HG02798 (cell line): Measurements from ENCODE around the gene EIF5B.
A peak's percentile ranks its signal among the peaks of the same experiment; 100 is the strongest.
"Not testable (repeated sequence)": the region's sequence is repeated elsewhere in the genome, so short reads cannot be mapped to it uniquely, and the experiment has no call there.

Experiments
- ATAC-seq: cut with Tn5 transposase; IDR thresholded peaks from one replicate; pipeline ENCODE4 v1.9.1; 2021; ENCODE audit warnings: mild to moderate bottlenecking; ENCODE audit not compliant: unreplicated experiment, poor library complexity

Gene EIF5B

DNA sequence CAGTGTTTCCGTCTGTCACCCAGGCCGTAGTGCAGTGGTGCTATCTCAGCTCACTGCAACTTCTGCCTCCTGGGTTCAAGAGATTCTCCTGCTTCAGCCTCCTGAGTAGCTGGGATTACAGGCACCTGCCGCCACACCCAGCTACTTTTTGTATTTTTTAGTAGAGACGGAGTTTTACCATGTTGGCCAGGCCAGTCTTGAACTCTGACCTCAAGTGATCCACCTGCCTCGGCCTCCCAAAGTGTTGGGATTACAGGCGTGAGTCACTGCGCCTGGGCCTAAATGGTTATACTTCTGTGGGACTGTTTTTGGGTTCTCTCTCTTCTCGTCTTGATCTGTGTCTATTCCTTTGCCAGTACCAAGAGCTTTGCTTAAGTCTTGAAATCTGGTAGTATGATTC lies 17.6 kb downstream of the EIF5B start:
- ATAC-seq = not testable (repeated sequence)

DNA sequence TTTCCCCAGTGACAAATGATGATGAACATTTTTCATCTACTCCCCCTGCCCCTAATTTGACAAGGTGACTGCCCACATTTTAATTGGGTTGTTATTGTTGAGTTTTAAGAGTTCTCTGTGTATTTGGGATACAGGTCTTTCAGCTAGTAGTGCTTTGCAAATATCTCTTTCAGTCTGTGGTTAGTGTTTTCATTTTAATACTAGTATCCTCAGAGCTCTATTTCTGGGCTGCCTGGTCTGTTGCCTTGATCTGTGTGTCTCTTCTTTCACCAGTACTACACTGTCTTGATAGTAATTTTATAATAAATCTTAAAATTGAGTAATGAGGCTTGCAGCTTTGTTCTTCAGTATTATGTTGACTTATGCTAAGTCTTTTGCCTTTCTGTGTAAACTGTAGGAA lies 19.7 kb downstream of the EIF5B start:
- ATAC-seq = peak; percentile 65

DNA sequence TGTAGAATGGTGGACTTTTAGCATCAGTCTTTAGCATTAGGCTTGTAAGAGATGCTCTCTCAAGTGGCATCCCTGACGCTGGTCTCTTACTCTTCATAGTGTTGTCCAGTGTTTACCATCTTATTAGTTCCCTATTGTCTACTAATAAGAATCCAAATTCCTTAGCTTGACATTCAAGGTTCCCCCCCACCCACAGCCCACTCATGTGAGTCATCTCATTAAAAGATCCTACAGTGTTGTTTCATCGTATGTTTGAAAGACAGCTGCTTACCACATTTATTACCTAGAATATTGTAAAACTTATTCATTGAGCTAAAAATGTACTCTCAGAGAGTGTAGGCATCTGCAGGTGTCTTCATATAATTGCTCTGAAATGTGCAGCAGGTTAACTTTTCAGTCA lies 28.5 kb downstream of the EIF5B start:
- no peak for ATAC-seq

DNA sequence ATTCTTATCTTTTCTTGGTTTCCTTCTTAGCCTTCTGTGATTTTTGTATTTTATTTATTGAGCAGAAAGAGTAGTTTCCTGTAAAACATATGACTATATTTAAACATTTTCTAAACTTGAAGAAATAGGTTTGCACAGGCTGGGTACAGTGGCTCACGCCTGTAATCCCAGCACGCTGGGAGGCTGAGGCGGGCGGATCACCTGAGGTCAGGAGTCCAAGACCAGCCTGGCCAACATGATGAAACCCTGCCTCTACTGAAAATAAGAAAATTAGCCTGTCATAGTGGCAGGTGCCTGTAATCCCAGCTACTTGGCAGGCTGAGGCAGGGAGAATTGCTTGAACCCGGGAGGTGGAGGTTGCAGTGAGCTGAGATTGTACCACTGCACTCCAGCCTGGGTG lies 31.7 kb downstream of the EIF5B start:
- not testable (repeated sequence) for ATAC-seq

DNA sequence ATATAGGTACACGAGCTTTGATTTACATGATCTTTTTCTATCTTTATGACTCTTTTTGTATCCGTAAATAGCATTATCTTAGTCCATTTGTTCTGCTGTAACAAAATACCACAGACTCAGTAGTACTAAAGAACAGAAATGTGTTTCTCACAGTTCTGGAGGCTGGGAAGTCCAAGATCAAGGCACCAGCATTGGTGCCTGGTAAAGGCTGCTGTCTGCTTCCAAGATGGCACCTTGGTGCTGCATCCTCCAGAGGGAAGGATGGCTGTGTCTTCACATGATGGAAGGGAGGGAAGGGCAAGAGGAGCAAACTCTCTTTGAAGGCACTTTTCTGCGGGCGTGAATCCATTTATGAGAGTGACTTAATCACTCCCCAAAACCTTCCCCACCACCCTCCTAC lies 36.0 kb downstream of the EIF5B start:
- ATAC-seq = no peak

DNA sequence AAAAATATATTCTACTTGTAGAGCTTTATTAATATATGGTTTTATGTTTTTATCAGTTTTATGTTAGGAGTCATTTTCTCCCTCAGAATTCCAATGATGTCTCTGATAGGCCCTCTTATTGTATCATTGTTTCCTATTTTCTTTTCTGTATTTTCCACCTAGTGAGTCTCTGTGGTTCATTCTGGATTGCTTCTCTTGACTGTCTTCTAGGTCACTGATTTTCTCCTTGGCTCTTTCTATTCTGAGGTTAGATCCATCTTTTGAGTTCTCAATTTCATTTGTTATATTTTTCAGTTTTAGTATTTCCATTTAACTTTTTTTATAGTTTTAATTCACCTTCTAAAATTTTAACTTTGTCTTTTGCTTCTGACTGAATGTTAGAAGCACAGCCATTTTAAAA lies 37.6 kb downstream of the EIF5B start:
- no peak for ATAC-seq

DNA sequence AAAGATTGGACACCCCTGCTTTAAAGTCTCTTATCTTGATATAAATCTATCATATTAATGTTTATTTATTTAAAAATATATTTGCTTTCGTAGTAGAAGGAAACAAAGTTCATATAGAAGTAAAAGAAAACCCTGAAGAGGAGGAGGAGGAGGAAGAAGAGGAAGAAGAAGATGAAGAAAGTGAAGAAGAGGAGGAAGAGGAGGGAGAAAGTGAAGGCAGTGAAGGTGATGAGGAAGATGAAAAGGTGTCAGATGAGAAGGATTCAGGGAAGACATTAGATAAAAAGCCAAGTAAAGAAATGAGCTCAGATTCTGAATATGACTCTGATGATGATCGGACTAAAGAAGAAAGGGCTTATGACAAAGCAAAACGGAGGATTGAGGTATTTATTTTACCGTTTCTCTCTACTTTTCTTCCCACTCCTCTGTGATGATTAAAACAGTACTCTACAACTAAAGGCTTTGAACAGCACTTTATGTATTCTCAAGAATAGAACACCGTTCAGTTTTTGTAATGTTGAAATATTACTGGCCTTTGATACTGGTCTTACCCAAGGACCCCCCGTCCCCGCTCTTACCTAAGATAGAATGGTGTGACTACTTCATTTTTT lies 39.2 kb downstream of the EIF5B start:
- ATAC-seq = no peak

DNA sequence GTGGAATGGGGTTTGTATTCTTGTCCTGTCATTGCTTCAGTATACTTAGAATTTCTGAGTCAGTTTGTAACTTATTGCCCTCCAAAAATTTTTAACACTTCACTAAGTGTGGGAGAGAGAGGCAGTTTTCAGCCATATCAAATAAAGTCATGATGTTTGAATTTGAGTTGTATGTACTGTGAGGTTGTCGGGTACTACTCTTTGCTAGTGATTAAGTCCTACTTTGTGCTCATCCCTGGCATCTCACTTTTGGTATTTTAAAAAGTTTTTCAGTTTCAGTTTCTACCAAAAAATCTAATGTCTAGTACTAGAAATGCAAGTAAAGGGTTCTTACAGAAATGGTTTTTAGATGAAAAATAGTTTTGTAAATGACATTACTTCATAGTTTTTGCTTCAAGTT lies 40.7 kb downstream of the EIF5B start:
- ATAC-seq = peak; percentile 57

DNA sequence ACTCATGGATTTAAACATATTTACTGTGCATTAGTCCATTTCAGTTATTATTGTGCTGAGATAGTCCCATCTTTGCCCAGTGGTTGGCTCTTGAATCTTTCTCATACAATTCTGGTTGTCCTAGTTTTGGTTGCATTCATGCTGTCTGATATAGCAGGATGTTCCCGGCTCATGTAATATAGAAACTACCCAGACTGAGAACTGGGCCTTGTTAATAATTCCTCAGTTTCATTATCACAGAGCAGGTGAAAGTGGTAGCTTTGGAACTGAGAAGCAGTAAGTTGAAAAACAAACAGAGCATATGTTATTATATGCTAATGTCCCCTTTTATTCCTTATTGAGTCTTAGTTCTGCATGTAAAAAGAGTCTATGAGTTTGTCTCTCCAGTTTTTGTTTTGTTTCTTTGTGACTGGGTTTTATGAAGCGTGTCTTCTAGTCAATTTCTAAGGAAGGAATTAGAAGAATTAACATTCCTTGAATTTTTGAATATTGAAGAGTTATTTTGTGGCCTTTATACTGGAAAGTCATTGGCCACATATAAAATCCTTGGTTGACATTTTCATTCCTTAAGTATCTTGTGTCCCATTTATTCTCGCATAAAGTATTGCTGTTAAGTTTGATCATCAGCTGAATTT lies 43.3 kb downstream of the EIF5B start:
- ATAC-seq = no peak

DNA sequence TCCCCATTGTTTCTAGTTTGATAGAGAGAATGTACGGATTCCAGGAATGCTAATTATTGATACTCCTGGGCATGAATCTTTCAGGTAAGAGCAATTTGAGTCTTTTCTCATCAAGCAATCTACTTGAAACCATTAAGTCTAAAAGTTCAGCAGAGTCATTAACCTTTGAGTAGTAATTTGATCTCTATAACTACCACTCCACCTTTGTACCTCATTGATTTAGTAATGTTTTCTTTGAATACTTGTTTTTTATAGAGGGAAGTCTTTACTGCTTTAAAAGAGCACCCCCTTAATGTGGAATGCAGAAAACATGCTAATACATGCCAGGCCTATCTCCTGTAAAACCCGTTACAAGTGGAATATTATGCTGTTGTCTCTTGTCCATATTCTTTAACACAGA lies 45.0 kb downstream of the EIF5B start:
- no peak for ATAC-seq

DNA sequence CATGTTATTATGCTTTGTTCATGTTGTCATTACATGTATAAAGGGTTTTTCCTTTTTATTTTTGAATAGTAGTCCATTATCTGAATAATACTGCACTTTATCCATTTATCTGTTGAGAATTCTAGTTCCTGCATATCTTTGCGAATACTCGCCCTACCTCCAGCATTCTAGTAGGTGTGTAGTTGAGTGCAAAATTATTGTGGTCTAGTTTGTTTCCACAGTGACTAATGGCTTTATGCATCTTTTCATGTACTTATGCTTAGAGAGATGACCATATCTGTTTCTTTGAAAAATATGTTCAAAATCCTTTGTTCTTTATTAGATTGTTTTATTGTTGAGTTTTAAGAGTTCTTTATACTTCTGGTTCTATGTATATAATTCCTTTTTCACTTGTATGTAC lies 48.8 kb downstream of the EIF5B start:
- ATAC-seq = no peak

DNA sequence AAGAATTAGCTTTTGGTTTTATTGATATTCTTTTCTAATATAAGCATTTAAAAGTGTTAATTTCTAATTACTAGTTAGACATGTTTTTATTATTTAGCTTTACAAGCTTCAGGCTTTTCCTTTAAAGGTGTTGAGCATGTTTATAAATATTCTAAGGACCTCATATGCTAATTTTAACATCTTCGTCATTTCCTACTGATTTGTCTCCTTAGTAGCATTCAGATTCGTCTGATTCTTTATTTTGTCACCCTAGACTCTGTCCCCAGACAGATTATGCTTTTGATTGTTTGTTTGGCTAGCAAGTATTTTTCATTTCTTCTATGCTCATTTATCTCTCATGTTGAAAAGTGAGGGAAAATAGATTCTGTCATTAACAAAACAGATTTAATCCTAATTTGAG lies 51.7 kb downstream of the EIF5B start:
- no peak for ATAC-seq

DNA sequence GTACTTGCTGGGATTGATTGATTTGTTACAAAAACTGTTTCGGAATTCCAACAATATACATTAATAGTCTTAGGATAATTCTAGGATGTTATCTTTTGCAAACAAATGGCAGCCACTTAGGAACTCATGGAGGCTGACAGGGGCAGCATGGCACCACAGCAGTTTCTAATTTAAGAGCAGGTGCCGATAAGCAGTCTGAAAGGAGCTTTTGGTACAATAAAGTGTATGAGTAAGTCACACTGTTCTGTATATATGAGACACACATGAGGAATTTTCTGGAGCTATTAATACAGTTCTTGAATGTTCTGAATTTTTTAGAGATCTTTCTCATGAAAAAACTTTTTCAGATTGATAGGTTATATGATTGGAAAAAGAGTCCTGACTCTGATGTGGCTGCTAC lies 52.2 kb downstream of the EIF5B start:
- ATAC-seq = no peak

DNA sequence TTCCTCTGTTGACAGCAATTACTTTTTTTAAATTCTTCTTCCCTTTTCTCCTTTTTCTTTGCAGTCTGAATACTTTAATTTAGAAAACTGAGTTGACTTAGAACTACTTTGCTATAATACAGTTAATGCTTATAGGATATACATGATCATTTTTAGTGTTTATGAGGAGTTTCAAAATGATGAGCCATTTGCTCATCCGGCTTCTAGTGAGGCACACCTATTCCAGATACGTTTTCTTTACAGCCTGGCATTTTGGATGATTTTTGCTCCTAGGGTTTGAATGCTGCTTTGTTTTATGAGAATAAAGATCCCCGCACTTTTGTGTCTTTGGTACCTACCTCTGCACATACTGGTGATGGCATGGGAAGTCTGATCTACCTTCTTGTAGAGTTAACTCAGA lies 52.8 kb downstream of the EIF5B start:
- ATAC-seq = no peak

DNA sequence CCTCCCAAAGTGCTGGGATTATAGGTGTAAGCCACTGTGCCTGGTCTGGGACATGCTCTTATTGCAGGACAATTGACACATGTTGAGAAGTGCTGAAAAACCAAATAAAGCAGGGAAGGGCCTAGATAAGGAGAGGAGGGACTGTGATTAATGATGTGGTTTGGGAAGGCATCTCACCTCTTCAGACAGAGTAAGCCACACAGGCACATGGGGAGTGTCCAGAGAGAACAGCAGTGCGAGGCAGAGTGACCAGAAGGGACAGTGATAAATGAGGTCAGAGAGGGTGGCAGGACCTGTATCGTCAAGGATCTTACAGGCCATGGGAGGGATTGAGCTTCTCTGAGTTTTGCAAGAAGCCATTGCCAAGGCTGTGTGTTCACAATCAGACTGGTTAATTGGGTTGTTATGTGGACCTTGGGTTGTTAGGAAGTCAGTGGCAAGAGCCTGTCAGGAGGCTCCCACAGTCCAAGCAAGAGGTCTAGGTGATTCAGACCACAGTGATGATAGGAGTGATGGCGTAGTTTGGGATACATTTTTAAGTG lies 58.5 kb downstream of the EIF5B start:
- ATAC-seq = no peak

DNA sequence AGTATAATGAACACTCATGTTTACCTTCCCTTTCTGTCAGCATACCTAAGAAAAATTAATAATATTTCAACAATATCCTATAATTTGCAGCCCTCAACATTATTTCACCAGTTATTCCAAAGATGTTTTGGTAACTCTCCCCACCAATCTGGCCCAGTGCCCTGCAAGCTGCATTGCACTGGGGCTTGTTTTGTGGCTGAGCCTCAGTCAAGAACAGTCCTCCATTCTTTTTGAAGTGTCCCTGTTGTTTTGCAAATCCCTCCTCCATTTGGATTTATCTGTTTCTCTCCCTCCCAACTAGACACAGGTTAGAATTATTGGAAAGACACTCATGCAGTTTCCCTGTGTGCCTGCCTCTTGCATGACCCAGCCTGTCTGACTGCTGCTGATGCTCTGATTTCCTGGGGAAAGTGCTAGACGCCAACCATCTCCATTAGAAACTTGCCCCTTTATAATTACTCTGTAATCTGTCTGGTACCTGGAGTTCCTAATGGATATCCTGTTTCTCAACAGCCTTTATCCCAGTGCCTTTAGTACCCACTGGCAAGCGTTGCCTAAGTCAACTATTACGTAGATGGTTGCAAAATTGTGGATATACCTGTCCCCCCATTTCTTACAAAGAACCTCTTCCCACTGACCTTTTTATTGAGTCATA lies 60.2 kb downstream of the EIF5B start:
- ATAC-seq = no peak

DNA sequence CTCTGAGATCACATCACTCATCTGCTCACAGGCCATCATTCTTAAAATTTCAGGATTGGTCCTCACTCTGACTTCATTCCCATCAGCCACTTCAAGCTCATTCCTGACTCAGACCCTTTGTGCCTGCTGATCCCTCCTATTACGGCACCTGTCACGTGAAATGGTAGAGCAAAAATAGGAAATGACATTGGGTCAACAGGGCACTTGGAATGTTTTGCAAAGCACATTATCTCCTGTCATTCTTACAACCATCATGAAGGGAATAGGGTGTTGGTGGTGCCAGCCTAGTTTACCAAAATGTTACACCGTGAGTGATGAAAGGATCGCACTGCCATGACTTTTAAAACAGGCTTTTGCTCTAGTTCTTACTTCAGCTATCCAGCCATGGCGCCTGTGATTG lies 61.1 kb downstream of the EIF5B start:
- no peak for ATAC-seq

DNA sequence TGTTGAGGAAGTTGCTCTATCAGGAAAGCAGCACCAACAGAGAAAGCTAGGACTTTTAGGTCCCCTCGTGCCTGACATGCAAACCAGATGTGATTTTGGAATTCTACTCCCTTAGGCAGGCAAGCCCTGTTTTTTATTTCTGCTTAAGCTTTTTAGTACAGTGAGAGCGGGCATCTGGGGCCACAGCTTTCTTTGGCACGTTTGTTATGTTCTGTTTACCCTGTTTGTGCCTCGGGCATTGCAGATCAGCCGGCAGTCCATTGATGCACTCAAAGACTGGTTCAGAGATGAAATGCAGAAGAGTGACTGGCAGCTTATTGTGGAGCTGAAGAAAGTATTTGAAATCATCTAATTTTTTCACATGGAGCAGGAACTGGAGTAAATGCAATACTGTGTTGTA lies 61.9 kb downstream of the EIF5B start:
- ATAC-seq = no peak

DNA sequence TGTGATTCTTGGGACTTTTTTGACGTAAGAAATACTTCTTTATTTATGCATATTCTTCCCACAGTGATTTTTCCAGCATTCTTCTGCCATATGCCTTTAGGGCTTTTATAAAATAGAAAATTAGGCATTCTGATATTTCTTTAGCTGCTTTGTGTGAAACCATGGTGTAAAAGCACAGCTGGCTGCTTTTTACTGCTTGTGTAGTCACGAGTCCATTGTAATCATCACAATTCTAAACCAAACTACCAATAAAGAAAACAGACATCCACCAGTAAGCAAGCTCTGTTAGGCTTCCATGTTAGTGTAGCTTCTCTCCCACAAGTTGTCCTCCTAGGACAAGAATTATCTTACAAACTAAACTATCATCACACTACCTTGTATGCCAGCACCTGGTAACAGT lies 62.6 kb downstream of the EIF5B start:
- no peak for ATAC-seq

DNA sequence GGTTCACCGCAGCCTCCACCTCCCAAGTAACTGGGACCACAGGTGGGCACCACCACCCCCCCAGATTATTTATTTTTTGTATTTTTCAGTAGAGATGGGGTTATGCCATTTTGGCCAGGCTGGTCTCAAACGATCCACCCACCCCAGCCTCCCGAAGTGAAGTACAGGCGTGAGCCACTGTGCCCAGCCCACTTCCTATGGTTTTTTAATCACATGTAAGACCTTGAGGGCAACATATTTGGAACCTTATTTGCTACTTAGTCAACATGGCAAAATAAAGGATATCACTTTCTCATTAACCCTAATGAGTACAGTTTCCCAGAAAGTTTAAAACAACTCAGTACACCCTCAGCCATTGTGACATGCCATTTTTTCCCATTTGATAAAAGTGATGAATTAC lies 64.7 kb downstream of the EIF5B start:
- no peak for ATAC-seq

DNA sequence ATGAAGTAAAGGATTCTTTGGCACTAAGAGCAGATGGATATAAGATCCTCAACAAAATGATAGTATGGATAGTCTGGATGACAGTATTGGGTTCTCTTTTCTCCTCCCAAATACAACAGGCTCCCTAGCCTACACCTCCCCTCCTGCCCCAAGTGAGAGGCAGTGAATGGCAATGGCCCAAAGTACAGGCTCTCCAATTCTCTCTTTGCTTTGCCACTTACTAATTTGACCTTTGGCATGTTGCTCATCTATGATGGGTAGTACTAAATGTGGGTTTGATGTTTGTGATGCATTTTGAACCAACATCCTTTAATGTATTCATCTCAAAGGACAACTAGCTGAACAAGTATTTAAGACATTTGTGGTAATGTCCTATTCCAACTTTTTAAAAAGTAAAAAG lies 65.9 kb downstream of the EIF5B start:
- no peak for ATAC-seq

DNA sequence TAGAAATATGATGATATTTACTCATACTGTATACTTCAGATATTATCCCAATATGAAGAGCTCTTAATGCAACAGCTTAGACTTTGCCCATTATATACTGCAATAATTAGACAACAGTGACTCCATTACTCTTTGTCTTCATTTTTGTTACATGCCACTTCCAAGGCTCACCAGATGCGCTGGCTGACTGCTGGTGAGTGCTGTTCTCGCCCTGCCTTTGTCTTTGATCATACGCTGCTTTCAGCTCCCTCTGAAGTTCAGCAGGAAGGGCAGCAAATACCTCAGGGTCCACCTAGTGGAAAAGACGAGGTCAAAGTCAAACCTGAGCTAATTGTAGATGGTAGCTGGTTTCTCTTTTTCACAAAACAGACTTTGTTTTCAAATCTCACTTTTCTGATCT lies 66.3 kb downstream of the EIF5B start:
- no peak for ATAC-seq
